GM18505 (cell line): Measurements from ENCODE around the gene ZNF883.
A peak's percentile ranks its signal among the peaks of the same experiment; 100 is the strongest.
"Not testable (repeated sequence)": the region's sequence is repeated elsewhere in the genome, so short reads cannot be mapped to it uniquely, and the experiment has no call there.

ENCODE experiments used
- ATAC-seq: cut with Tn5 transposase; IDR thresholded peaks from one replicate; pipeline ENCODE4 v1.9.1; 2021; ENCODE audit not compliant: unreplicated experiment
- POLR2A ChIP-seq: IDR thresholded peaks from 4 replicates; pipeline ENCODE4 v1.6.1; 2011; ENCODE audit warnings: borderline replicate concordance; ENCODE audit not compliant: insufficient read depth, insufficient read length; ENCODE audit errors: extremely low read depth

Gene ZNF883

GRCh38 chr9:113011911-113012381 lies at the start of gene ZNF883:
TSS of gene ZNF883 (minus strand) at chr9:113012192.
- TF ChIP-seq POLR2A = no peak
- ATAC-seq = no peak

- not testable (repeated sequence) for ATAC-seq
Measured at GRCh38 chr9:113061072-113061850, 49.3 kb upstream of the ZNF883 start.

GRCh38 chr9:113059581-113060284 lies 47.7 kb upstream of the ZNF883 start:
- not testable (repeated sequence) for ATAC-seq

- ATAC-seq = no peak
- no peak for TF ChIP-seq POLR2A
Measured at GRCh38 chr9:113057193-113057592, 45.2 kb upstream of the ZNF883 start.

- ATAC-seq = peak; percentile 97
- peak; percentile 67 for TF ChIP-seq POLR2A
Measured at GRCh38 chr9:113056191-113057106, 44.5 kb upstream of the ZNF883 start, which contains the start of gene ZFP37. TSS of gene ZFP37 (minus strand) at chr9:113056724. CDS start at chr9:113056688, 36 bp downstream.

GRCh38 chr9:113042884-113043657 lies 31.1 kb upstream of the ZNF883 start:
- no peak for ATAC-seq

GRCh38 chr9:113026200-113026599 lies 14.2 kb upstream of the ZNF883 start:
- TF ChIP-seq POLR2A = no peak
- no peak for ATAC-seq

More at GRCh38 chr9:113042884-113043657, 31.1 kb upstream of the ZNF883 start:
- TF ChIP-seq POLR2A = no peak

- no peak for TF ChIP-seq POLR2A
- ATAC-seq = no peak
Measured at GRCh38 chr9:113018247-113018646, 6.3 kb upstream of the ZNF883 start.

- no peak for ATAC-seq
- TF ChIP-seq POLR2A = no peak
Measured at GRCh38 chr9:113012492-113012891, 500 bp upstream of the ZNF883 start.

- no peak for TF ChIP-seq POLR2A
- ATAC-seq = no peak
Measured at GRCh38 chr9:113005777-113006176, 6.2 kb downstream of the ZNF883 start.

GRCh38 chr9:112997236-112997941 lies 14.6 kb downstream of the ZNF883 start:
- ATAC-seq = no peak
- TF ChIP-seq POLR2A = no peak

- no peak for ATAC-seq
- TF ChIP-seq POLR2A = no peak
Measured at GRCh38 chr9:112971415-112971814, 40.6 kb downstream of the ZNF883 start.
